Measurements from ENCODE around the gene RNF11. TPM values are rescaled to one million over a fixed set of nuclear protein-coding genes. Genes with fewer than 3 reads are reported as not detected.

RNF11 gene
- total and polyA plus RNA-seq, 7 donors = 44.6 to 123 (median 105) TPM

DNA sequence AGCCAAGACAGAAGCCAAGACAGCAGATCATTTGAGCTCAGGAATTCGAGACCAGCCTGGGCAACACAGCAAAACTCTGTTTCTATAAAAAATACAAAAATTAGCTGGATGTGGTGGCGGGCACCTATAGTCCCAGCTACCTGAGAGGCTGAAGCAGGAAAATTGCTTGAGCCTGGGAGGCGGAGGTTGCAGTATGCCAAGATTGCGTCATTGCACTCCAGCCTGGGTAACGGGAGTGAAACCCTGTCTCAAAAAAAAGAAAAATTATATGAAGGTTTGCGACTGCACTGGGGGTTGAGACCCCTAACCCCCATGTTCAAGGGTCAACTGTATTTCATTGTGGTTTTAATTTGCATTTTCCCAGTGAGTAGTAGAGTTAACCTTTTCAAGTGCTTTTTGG lies 16.3 kb downstream of the RNF11 start:
- intact Hi-C loops (cut with DNase I) = no loop called here
- Histone ChIP-seq H3K27ac (no peak overlapping the region), H3K4me3 (no peak overlapping the region), H3K9me3 (no peaks in the 10 kb centered on the region), H3K36me3 (no peaks in the 10 kb centered on the region), H3K27me3 (no peaks in the 10 kb centered on the region), H3K4me1 (peaks cover 0 to 39% (median 12%) of the 10 kb centered on the region in 4 donors)
- no peak for TF ChIP-seq POLR2AphosphoS5 (IDR thresholded peaks at IDR 0.05)
- TF ChIP-seq POLR2A (IDR thresholded peaks at IDR 0.05) = no peak
- TF ChIP-seq EP300 (IDR thresholded peaks at IDR 0.05) = no peak
- TF ChIP-seq, protein P1, sequence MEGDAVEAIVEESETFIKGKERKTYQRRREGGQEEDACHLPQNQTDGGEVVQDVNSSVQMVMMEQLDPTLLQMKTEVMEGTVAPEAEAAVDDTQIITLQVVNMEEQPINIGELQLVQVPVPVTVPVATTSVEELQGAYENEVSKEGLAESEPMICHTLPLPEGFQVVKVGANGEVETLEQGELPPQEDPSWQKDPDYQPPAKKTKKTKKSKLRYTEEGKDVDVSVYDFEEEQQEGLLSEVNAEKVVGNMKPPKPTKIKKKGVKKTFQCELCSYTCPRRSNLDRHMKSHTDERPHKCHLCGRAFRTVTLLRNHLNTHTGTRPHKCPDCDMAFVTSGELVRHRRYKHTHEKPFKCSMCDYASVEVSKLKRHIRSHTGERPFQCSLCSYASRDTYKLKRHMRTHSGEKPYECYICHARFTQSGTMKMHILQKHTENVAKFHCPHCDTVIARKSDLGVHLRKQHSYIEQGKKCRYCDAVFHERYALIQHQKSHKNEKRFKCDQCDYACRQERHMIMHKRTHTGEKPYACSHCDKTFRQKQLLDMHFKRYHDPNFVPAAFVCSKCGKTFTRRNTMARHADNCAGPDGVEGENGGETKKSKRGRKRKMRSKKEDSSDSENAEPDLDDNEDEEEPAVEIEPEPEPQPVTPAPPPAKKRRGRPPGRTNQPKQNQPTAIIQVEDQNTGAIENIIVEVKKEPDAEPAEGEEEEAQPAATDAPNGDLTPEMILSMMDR (IDR thresholded peaks at IDR 0.05) = no peak
- whole genome bisulfite sequencing, 2 donors = 92 to 93% methylated on average over 6 of the region's 6 CpGs
- no peak for DNase-seq

DNA sequence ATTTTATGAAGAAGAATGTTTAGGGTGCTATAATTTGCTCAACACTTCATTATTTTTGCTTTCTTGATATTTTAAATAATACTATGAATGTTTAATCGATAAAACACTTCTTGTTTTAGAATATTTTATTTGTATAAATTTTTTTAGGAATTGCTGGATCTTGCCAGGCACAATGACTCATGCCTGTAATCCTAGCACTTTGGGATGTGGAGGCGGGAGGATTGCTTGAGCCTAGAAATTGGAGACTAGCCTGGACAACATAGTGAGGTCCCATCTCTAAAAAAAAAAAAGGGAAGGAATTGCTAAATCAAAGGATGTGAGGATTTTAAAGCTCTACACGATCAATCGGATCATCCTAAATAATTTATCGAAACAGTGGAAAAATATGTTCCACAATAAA lies 17.6 kb downstream of the RNF11 start:
- H3K27me3 ChIP-seq = no peaks in the 10 kb centered on the region
- TF ChIP-seq POLR2A (IDR thresholded peaks at IDR 0.05) = no peak
- no peak for TF ChIP-seq POLR2AphosphoS5 (IDR thresholded peaks at IDR 0.05)
- 90 to 91% methylated on average over 5 of the region's 5 CpGs for WGBS, 2 donors
- intact Hi-C loops (cut with DNase I) = no loop called here
- H3K36me3 ChIP-seq = no peaks in the 10 kb centered on the region
- peaks cover 0 to 40% (median 14%) of the 10 kb centered on the region in 4 donors for H3K4me1 ChIP-seq
- no peak overlapping the region for H3K4me3 ChIP-seq
- no peak overlapping the region for H3K27ac ChIP-seq
- no peak for DNase-seq
- no peaks in the 10 kb centered on the region for H3K9me3 ChIP-seq

DNA sequence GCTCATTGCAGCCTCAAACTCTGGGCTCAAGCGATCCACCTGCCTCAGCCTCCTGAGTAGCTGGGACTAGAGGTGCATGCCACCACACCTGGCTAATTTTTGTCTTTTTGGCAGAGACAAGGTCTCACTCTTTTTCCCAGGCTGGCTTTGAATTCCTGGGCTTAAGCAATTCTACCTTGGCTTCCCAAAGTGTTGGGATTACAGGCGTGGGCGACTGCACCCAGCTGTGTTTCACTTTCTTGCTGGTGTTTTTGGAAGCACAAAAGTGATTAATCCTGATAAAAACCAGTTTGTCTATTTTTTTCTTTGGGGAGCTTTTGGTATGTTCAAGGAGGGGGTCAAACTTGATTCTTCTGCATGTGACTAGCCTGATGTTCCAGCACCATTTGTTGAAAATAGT lies 19.3 kb downstream of the RNF11 start:
- no peaks in the 10 kb centered on the region for H3K9me3 ChIP-seq
- WGBS, 2 donors = 85 to 91% methylated on average over 3 of the region's 3 CpGs
- H3K36me3 ChIP-seq = no peaks in the 10 kb centered on the region
- H3K27me3 ChIP-seq = no peaks in the 10 kb centered on the region
- no peak overlapping the region for H3K4me3 ChIP-seq
- DNase-seq = no peak
- TF ChIP-seq, protein P1 (IDR thresholded peaks at IDR 0.05) = no peak
- no peak overlapping the region for H3K27ac ChIP-seq
- intact Hi-C loops (cut with DNase I) = no loop called here
- peaks cover 0 to 40% (median 17%) of the 10 kb centered on the region in 4 donors for H3K4me1 ChIP-seq

DNA sequence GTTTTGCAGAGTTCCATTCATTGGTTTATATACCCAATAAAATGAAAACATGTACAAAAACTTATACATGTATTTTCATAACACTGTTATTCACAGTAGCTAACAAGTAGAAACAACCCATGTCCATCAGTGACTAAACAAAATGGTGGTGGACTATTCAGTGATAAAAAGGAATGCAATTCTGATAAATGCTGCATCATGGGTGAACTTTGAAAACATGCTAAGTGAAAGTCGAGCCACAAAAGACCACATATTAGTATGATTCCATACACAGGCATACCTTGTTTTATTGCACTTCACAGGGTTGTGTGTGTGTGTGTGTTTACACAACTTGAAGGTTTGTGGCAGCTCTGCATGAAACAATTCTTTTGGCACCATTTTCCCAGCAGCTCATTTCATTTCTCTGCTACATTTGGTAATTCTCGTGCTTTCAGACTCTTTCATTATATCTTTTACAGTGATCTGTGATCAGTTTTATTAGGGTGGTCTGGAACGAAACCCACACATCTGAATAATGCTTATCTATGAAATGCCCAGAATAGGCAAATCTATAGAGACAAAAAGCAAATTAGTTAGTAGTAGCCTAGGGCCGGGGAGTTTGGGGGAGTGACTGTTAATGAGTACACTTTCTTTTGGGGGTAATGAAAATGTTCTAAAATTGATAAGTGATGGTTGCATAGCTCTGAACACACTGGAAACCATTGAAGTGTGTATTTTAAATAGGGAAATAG lies 27.2 kb downstream of the RNF11 start:
- Histone ChIP-seq H3K27ac (peak overlapping the region in 2 of 4 donors; percentile 62 to 76), H3K36me3 (no peaks in the 10 kb centered on the region), H3K9me3 (no peaks in the 10 kb centered on the region), H3K4me3 (no peak overlapping the region), H3K4me1 (peaks cover 0 to 87% (median 64%) of the 10 kb centered on the region in 4 donors), H3K27me3 (no peaks in the 10 kb centered on the region)
- TF ChIP-seq POLR2A (IDR thresholded peaks at IDR 0.05) = no peak
- TF ChIP-seq POLR2AphosphoS5 (IDR thresholded peaks at IDR 0.05) = no peak
- TF ChIP-seq EP300 (IDR thresholded peaks at IDR 0.05) = no peak
- TF ChIP-seq, protein P1 (IDR thresholded peaks at IDR 0.05) = no peak
- 92% methylated on average over 4 of the region's 4 CpGs for whole genome bisulfite sequencing, 2 donors
- intact Hi-C loops (cut with DNase I) = no loop called here
- DNase-seq = no peak

DNA sequence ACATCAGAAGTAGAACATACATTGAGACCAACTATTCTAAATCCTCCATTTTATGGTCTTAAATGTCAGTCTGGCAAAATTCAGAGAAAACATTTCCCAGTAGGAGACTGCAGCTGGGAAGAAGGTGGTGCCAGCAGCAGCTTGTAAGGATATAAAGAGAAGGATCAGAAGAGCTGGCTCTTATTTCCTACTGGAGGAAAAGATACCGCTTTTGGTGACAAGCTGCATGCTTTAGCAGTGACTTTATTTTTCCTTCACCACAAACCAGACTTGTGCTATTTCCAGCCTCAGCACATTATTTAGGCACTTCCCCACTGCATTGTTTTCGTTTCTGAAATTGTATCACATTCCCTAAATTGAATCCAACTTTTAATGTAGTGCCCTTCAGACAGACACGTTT lies 28.4 kb downstream of the RNF11 start:
- 53 to 71% methylated on average over 3 of the region's 3 CpGs for WGBS, 2 donors
- TF ChIP-seq, protein P1 (IDR thresholded peaks at IDR 0.05) = no peak
- TF ChIP-seq POLR2AphosphoS5 (IDR thresholded peaks at IDR 0.05) = peak in 2 of 4 donors; percentile 5 to 36
- no peaks in the 10 kb centered on the region for H3K27me3 ChIP-seq
- H3K27ac ChIP-seq = peak overlapping the region in 2 of 4 donors; percentile 62 to 76
- DNase-seq = no peak
- no peak overlapping the region for H3K4me3 ChIP-seq
- no peaks in the 10 kb centered on the region for H3K36me3 ChIP-seq
- H3K4me1 ChIP-seq = peaks cover 0 to 87% (median 69%) of the 10 kb centered on the region in 4 donors
- H3K9me3 ChIP-seq = no peaks in the 10 kb centered on the region
- intact Hi-C loops (cut with DNase I) = no loop called here

Measured in sigmoid colon (tissue), 7 donors.